Keratinocyte (primary cell): ENCODE results near the gene LGR4.

Experiments
- EZH2 ChIP-seq: IDR thresholded peaks from one replicate; pipeline ENCODE4 v1.6.1; 2012; ENCODE audit warnings: inconsistent platforms, mild to moderate bottlenecking, low read length, moderate library complexity
- TF ChIP-seq, protein P1 (sequence below), 3 experiments: IDR thresholded peaks in 1 of 3; conservative IDR thresholded peaks in 1 of 3; optimal IDR thresholded peaks in 1 of 3; 2 replicates in 2 of 3; 3 replicates in 1 of 3; pipeline versions ENCODE3 to v1.5.1; 2011; ENCODE audit warnings: low read length in 3 of 3, mild to moderate bottlenecking in 3 of 3, moderate library complexity in 2 of 3, control low read depth in 1 of 3, inconsistent platforms in 1 of 3; ENCODE audit not compliant: insufficient read depth in 2 of 3; ENCODE audit errors: extremely low read depth in 1 of 3

DNA sequence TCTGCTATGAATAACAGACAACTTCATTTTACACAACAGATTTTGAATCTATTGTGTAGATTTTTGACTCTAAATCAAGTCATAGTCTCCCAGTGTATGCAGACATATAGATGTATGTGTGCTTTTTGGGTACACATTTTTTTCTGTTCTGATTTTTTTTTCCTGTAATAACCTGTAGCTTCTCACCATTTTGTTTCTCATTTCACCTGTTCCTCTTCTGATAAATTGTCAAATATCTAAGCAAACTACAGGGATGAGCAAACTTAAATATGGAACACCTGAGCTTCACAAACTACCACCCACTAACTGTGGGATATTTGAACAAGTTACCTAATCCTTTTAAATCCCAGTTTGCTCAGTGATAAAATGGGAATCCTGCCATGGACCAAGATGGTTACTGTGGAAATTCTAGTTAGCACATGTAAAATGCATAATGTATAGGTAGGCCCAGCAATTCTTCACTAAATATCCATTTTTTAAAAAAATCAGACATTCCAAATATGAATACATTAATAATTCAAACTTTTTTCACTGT lies 15.7 kb downstream of the LGR4 start:
- TF ChIP-seq, protein P1, sequence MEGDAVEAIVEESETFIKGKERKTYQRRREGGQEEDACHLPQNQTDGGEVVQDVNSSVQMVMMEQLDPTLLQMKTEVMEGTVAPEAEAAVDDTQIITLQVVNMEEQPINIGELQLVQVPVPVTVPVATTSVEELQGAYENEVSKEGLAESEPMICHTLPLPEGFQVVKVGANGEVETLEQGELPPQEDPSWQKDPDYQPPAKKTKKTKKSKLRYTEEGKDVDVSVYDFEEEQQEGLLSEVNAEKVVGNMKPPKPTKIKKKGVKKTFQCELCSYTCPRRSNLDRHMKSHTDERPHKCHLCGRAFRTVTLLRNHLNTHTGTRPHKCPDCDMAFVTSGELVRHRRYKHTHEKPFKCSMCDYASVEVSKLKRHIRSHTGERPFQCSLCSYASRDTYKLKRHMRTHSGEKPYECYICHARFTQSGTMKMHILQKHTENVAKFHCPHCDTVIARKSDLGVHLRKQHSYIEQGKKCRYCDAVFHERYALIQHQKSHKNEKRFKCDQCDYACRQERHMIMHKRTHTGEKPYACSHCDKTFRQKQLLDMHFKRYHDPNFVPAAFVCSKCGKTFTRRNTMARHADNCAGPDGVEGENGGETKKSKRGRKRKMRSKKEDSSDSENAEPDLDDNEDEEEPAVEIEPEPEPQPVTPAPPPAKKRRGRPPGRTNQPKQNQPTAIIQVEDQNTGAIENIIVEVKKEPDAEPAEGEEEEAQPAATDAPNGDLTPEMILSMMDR (optimal IDR thresholded peaks at IDR 0.05 in 1 of 3, IDR thresholded peaks at IDR 0.05 in 1 of 3, conservative IDR thresholded peaks at IDR 0.05 in 1 of 3; ENCODE audit: extremely low read depth in 1 of 3, insufficient read depth in 2 of 3, low read length in 3 of 3): no peak
- no peak for TF ChIP-seq EZH2
